GM18858 (cell line): ENCODE results near the gene CDCP1.

Experiments
- ATAC-seq: cut with Tn5 transposase; IDR thresholded peaks from one replicate; pipeline ENCODE4 v1.9.1; 2021; ENCODE audit not compliant: unreplicated experiment

Gene CDCP1

GRCh38 chr3:45139372-45140140 lies 6.6 kb downstream of the CDCP1 start:
- no peak for ATAC-seq

GRCh38 chr3:45137656-45138181 lies 8.5 kb downstream of the CDCP1 start:
- no peak for ATAC-seq

GRCh38 chr3:45135959-45136358 lies 10.2 kb downstream of the CDCP1 start:
- ATAC-seq = no peak

DNA sequence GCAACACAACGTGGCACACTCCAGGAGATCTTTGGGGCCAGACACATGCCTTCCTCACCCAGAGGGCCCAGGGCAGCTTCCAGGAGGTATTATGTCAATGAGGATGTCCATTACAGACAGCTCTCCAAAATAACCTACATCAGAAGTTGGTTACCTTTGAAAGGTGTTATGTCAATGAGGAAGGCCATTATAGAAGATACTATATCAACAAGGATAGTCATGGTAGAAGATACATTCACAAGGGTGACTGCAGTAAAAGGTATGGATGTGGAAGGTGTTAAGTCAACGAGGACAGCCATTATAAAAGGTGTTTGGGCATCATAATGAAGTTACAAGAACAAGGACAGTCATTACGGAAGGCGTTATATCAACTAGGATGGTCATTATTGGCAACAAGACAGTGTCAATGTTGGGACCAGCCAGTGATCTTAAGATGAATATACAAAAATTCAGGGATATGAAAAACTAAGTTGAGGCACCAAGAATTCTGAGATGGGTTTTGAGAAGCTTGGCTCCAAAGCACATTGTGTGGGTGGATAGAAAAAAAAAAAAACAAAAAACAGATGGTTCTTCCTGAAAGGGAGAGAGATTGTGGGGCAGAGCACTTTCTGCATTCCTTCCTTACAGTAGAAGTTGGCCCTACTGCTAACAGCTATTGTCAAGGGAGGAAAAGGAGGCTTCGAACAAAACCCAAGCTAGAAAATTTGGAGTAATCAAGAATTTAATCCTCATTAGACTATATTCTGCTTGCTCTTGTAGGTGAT lies 11.2 kb downstream of the CDCP1 start:
- no peak for ATAC-seq

DNA sequence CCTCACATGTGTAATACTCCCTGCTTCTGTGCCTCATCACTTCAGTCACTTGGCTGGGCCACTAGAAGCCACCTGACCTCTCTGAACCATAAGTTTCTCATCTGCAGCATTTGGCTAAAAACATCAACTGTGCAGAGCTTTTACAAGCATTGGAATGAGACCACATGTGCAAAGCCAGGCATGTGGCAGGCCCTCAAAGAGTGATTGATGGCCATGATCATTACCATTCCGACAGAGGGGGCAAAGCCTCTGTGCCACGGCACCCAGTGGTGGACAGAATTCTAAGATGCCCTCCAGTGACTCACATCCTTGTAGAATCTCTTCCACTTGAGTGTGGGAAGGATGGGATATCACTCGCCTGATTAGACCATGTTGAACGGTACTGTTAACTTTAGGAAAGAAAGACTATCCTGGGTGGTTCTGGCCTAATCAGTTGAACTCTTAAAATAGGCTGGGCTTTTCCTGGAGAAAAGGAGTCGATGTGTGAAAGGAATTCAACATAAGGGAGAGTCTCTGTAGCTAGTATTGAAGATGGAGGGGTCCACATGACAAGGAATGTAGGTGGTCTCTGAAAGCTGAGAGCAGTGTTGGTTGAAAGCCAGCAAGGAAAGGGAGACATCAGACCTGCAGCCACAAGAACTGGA lies 13.5 kb downstream of the CDCP1 start:
- ATAC-seq = no peak

DNA sequence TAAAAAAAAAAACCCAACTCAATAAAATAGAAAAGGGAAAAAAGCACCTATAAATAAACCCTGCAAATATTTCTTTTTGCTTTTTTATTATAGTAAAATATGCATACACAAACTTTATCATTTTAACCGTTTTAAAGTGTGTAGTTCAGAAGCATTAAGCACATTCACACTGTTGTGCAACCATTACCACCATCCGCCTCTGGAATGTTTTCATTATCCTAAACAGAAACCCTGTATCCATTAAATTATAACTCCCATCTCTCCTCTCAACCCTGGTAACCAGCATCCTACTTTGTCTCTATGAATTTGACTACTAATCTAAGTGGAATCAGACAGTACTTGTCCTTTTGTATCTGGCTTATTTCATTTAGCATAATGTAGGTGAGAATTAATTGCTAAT lies 15.0 kb downstream of the CDCP1 start:
- no peak for ATAC-seq

- no peak for ATAC-seq
Observed at GRCh38 chr3:45130476-45130875, 15.7 kb downstream of the CDCP1 start.

- no peak for ATAC-seq
Observed at GRCh38 chr3:45128950-45129349, 17.2 kb downstream of the CDCP1 start.

GRCh38 chr3:45127130-45127822 lies 18.9 kb downstream of the CDCP1 start:
- no peak for ATAC-seq

GRCh38 chr3:45126730-45127129 lies 19.4 kb downstream of the CDCP1 start:
- no peak for ATAC-seq

- ATAC-seq = no peak
Observed at GRCh38 chr3:45125550-45126026, 20.6 kb downstream of the CDCP1 start.

GRCh38 chr3:45124956-45125355 lies 21.2 kb downstream of the CDCP1 start:
- no peak for ATAC-seq

DNA sequence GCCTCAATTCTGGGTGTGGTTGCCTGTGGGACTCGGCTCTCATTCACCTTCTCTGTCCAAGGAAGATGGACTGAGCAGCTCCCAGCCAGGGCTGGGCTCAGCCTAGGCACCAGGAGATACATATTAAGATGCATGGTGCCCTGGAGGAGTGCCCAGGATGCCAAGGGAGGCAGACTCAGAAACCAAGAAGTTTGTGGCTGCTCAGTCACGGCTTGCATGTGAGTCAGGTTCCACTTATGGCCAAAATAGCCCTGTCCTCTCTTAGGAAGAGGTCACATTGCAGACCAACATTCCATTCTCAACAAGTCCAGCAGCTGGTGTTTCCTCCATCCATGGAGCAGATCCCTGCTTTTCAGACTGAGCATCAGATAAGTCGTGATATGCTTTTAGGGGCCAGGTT lies 21.8 kb downstream of the CDCP1 start:
- ATAC-seq = no peak

DNA sequence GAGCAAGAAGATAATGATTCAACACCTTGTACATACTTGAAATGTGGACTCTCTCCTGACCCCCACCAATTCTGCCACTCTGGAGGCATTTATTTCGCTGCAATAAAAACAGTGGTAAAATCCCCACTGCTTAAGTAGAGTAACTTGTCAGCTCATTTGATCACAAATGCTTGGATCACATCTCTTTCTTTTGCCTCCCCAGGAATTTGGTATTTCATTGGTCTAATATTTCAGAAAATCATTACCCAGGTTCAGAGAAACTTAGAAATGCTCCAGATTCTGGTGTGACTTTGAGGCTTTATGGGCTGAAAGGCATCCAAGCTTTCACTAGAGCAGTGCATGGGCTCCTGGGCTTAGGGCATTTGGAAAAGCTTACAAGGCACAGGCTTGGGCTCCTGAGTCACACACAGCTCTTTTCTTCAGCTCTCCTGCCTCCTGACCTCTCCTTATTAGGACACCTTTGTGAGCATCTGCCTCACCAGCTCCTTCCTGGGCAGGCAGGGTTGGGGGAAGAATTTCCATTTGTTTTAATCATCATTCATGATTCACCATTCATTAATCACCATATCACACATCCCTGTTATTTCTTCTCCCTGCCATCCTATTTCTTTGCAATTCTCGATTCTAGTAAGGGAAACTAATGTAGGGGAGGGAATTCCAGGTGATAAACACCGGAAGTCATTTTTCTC lies 22.5 kb downstream of the CDCP1 start:
- no peak for ATAC-seq

DNA sequence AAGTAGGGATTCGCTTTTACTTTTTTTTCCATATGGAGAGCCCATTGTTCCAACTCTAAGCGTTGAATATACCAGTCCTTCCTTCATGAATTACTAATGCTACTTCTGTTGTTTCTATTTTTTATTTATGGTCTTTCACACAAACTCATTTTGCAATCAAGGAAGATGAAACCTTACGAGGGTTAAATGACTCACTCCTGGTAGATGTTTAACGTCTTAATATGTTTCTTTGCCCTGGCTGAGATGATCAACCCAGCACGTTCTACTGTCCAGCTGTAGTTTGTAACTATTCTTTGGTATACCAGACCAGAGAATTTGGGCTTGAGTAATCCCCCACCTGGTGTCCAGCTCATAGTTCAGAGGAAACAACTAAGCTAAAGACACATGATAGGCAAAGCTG lies 23.1 kb downstream of the CDCP1 start:
- peak; percentile 57 for ATAC-seq

GRCh38 chr3:45120359-45121158 lies 25.6 kb downstream of the CDCP1 start:
- no peak for ATAC-seq

- ATAC-seq = no peak
Observed at GRCh38 chr3:45119824-45120358, 26.3 kb downstream of the CDCP1 start.

DNA sequence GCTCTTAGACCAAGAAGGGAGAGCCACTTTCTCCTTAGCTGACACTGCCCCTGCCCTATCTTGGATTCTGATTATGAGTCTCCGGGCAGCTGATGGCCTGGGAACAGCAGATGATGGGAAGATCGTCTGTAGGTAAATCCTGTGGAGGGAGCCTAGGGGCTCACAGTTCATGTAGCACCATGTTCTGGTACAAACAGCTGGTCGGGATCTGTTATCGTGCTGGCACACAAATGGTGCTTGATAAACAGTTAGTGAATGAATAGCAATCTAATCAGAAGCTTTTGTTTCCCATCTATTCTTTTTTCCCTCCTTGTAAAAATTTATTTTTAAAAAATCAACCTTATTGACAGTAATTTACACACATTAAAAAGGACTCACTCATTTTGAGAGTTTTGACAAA lies 26.8 kb downstream of the CDCP1 start:
- ATAC-seq = no peak

DNA sequence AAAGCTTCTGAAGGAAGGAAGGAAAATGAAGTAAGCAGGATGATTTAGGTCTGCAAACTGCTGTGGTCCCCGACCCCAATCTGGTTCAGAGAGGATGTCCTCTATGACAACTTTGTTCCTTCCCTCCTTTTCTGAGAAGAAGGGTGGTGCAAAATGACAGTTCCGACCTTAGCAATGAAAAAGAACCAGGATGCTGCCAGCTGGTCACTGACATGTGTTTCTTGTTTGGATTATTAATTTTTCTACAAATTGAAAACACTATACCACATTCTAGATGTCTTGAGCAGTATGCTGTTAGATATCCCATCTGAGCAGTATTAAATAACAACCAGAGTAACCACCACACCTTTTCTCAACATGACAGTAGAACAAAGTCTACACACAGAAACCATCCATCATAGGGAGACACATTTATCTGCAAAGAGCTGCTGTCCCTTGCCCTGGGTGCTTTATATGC lies 27.5 kb downstream of the CDCP1 start:
- ATAC-seq = no peak
